ENCODE results near the gene GPRC5D.

DNA sequence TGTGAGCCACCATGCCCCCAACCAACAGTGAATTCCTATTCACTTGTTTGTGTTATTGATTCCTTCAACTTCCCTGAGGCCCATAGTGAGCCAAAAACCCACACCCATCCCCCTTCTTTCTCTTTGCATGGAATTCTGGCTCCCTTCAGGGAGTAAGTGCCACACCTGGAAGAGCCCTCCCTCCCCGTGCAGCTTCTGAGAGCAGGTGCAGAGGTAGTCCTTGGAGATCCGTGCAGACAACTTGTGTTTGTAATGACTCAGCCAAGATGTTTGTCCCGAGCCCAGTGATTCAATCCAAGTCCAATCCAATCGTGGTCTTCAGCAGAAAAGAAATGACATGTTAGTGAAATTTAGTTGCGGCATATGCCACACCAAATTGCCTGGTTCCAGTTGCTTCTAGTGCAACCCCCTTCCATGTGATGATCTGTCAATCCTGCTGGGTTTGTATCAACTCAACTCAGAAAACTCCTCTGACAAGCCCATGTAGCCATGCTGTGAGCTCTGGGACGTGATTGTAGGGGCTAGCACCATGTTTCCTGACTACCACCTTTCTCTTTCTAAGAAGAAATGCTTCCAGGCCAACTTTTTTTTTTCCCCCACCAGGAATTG, 33.1 kb downstream of the GPRC5D start:
- no peak for TF ChIP-seq EZH2 (IDR thresholded peaks at IDR 0.05; ENCODE audit: borderline replicate concordance, low read length)
- TF ChIP-seq, protein P1, sequence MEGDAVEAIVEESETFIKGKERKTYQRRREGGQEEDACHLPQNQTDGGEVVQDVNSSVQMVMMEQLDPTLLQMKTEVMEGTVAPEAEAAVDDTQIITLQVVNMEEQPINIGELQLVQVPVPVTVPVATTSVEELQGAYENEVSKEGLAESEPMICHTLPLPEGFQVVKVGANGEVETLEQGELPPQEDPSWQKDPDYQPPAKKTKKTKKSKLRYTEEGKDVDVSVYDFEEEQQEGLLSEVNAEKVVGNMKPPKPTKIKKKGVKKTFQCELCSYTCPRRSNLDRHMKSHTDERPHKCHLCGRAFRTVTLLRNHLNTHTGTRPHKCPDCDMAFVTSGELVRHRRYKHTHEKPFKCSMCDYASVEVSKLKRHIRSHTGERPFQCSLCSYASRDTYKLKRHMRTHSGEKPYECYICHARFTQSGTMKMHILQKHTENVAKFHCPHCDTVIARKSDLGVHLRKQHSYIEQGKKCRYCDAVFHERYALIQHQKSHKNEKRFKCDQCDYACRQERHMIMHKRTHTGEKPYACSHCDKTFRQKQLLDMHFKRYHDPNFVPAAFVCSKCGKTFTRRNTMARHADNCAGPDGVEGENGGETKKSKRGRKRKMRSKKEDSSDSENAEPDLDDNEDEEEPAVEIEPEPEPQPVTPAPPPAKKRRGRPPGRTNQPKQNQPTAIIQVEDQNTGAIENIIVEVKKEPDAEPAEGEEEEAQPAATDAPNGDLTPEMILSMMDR (IDR thresholded peaks at IDR 0.05; ENCODE audit: low read length): no peak
